ENCODE data around the gene AGAP2. TPM values are rescaled to one million over a fixed set of nuclear protein-coding genes. Genes with fewer than 3 reads are reported as not detected.

AGAP2 gene
- total RNA-seq, 1 donor from 2014 or later = 4.0 TPM

GRCh38 chr12:57741844-57742738 is 3.5 kb upstream of the AGAP2 start:
- intact Hi-C loops (cut with DNase I) = no loop called here
- ATAC-seq (no peak), DNase-seq (ENCODE audit: low spot score) (no peak)

GRCh38 chr12:57741413-57741789 is 2.9 kb upstream of the AGAP2 start:
- intact Hi-C loops (cut with DNase I) = no loop called here
- no peak for ATAC-seq
- no peak for DNase-seq (ENCODE audit: low spot score)

- ATAC-seq = no peak
- intact Hi-C loops (cut with DNase I) = no loop called here
- DNase-seq (ENCODE audit: low spot score) = no peak
Observed at GRCh38 chr12:57740656-57741412, 2.3 kb upstream of the AGAP2 start.

DNA sequence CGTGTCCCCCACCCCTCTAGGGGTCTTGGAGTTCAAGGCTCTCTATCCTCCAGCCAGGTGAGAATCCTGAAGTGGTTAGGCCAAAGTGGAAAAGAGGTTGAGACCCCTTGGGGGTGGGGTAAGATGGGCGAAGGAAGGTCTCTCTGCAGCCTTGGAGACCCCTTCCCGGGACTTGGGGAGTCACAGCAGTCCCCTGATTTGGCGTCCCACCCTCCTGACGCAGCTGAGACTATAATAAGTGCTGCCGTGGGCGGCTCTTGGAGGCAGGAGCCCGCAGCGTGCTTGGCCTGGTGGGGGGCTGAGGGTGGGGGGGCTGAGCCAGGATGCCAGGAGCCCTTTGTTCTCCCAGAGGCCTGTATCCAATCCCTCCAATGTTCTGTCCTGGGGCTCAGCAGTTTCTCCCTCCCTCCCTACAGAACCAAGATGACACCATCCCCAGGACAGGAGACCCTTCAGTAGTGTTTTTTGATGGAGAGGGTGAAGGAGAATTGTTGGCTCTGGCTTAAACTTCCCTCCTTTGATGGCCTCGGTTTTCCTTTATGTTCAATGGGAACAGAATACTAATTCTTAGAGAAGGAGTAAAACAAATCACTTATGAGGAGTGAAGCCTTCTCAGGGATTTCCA is 1.5 kb upstream of the AGAP2 start:
- DNase-seq (ENCODE audit: low spot score) (no peak), ATAC-seq (no peak)
- intact Hi-C loops (cut with DNase I) = no loop called here

- ATAC-seq = no peak
- intact Hi-C loops (cut with DNase I) = no loop called here
- DNase-seq (ENCODE audit: low spot score) = no peak
Observed at GRCh38 chr12:57739387-57739786, 845 bp upstream of the AGAP2 start.

- ATAC-seq = no peak
- intact Hi-C loops (cut with DNase I) = no loop called here
Observed at GRCh38 chr12:57737467-57738460, 778 bp downstream of the AGAP2 start.

GRCh38 chr12:57736741-57737466 is 1.6 kb downstream of the AGAP2 start:
- ATAC-seq (no peak), DNase-seq (ENCODE audit: low spot score) (no peak)
- intact Hi-C loops (cut with DNase I) = no loop called here

More at GRCh38 chr12:57737467-57738460, 778 bp downstream of the AGAP2 start:
- no peak for DNase-seq (ENCODE audit: low spot score)

GRCh38 chr12:57735952-57736740 is 2.4 kb downstream of the AGAP2 start:
- DNase-seq (ENCODE audit: low spot score) = no peak
- peak; percentile 50 for ATAC-seq
- intact Hi-C loops (cut with DNase I) = no loop called here

DNA sequence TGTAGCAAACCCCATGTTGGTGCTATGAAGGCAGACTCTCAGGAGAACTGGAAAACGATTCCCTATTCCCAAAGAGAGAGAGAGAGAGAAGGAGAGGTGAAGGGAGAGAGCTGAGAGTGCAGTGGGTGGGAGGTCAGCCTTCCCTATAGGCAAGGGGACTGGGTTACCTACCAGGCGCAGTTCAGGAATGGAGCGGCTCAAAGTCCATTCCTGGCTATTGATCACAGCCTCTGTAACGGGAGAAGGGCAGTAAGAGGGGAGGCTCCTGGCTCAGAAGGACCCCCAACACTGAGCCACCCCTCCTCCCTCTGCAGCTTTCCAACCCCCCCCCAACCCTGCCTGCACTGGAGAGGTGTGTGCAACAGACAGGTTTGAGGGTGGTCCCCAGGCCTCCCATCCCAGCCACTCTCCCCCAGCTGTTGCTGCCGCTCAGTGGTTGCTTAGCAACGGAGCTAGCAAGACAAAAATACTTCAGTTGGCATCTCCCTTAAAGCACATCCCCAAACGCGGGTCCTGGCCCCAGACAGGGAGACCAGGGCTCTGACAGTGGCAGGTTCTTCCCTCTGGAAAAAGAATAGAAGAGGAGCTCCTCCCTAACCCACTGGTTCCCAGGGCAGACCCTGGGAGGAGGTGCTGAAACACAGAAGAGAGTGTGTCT is 3.2 kb downstream of the AGAP2 start:
- DNase-seq (ENCODE audit: low spot score) = no peak
- intact Hi-C loops (cut with DNase I) = no loop called here
- ATAC-seq = no peak

DNA sequence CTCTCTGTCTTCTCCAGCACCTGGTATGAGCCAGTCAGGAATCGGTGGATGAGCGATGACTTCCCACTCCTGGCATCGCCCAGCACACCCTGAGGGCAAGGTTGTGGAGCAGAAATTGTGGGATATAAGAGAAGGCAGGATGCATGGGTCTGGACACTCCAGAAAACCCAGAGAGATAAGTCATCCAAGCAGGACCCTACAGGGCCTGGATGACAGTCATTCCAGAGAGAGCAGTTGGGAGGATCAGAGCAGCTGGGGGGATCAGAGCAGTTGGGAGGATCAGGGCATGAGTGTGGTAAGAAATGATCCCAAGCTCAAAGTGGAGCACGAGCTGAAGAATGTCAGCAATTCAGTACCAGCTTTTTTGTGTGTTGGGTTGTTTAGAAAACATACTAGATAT is 4.0 kb downstream of the AGAP2 start:
- ATAC-seq (no peak), DNase-seq (ENCODE audit: low spot score) (no peak)
- intact Hi-C loops (cut with DNase I) = no loop called here

GRCh38 chr12:57733928-57734327 is 4.6 kb downstream of the AGAP2 start:
- DNase-seq (ENCODE audit: low spot score) (no peak), ATAC-seq (no peak)
- intact Hi-C loops (cut with DNase I) = no loop called here

GRCh38 chr12:57732726-57733593 is 5.6 kb downstream of the AGAP2 start:
- intact Hi-C loops (cut with DNase I) = no loop called here
- ATAC-seq (no peak), DNase-seq (ENCODE audit: low spot score) (peak; percentile 35)

- intact Hi-C loops (cut with DNase I) = no loop called here
- peak; percentile 21 for DNase-seq (ENCODE audit: low spot score)
- ATAC-seq = no peak
Observed at GRCh38 chr12:57732270-57732669, 6.3 kb downstream of the AGAP2 start.

GRCh38 chr12:57731411-57732080 is 7.0 kb downstream of the AGAP2 start:
- ATAC-seq (no peak), DNase-seq (ENCODE audit: low spot score) (peak; percentile 53)
- intact Hi-C loops (cut with DNase I) = no loop called here

- DNase-seq (ENCODE audit: low spot score) (no peak), ATAC-seq (no peak)
- intact Hi-C loops (cut with DNase I) = no loop called here
Observed at GRCh38 chr12:57730336-57731067, 8.0 kb downstream of the AGAP2 start.

All from sciatic nerve (tissue), 2 donors.